ENCODE measurements around the gene MAP1B. TPM values are rescaled to one million over a fixed set of nuclear protein-coding genes. Genes with fewer than 3 reads are reported as not detected.

MAP1B gene
- total RNA-seq, 2 donors from 2014 or later = 0.10 to 0.18 TPM

GRCh38 chr5:72255237-72255636 lies 148.0 kb downstream of the MAP1B start:
- Mint-ChIP-seq H3K27ac (no peak overlapping the region), H3K9me3 (no peaks in the 10 kb centered on the region), H3K36me3 (peaks cover 0 to 11% of the 10 kb centered on the region in 2 donors)
- no peak for DNase-seq (ENCODE audit: low spot score in 2 of 2)
- ATAC-seq = no peak

GRCh38 chr5:72255670-72256069 lies 148.4 kb downstream of the MAP1B start:
- ATAC-seq = no peak
- no peak for DNase-seq (ENCODE audit: low spot score in 2 of 2)
- peaks cover 0 to 11% of the 10 kb centered on the region in 2 donors for H3K36me3 Mint-ChIP-seq

DNA sequence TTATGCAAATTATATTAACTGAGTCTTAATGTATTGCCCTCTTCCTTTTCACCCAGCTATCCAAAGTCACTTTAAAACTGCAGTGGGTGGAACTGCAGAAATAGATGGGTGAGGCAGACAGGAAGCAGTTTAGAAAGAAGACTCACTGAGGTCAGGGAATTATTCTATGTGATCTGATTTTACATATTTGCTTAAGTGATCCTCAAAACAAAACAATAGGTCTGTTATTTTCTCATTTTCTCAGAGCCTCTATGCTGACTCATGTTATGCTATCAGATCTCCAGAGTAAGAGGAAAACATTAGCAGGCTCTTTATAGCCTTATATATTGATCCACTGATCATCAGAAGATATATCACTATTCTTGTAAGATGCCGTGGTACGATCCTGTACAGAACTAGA lies 149.3 kb downstream of the MAP1B start:
- Mint-ChIP-seq H3K27ac (no peak overlapping the region), H3K9me3 (no peaks in the 10 kb centered on the region), H3K36me3 (peaks cover 0 to 11% of the 10 kb centered on the region in 2 donors)

More at GRCh38 chr5:72255670-72256069, 148.4 kb downstream of the MAP1B start:
- H3K9me3 Mint-ChIP-seq = no peaks in the 10 kb centered on the region
- H3K27ac Mint-ChIP-seq = no peak overlapping the region

More for the DNA sequence above, 149.3 kb downstream of the MAP1B start:
- ATAC-seq = no peak
- no peak for DNase-seq (ENCODE audit: low spot score in 2 of 2)

Other genes with a start within 250 kb of the MAP1B start
- gene MRPS27, start 212.8 kb downstream of the MAP1B start, total RNA-seq = 100 to 1,000 TPM in 1 of 2 donors, 10 to 100 TPM in 1; 87.4 to 116 TPM
- 10 to 100 TPM; 10.3 to 12.8 TPM for gene PTCD2, start 212.9 kb downstream of the MAP1B start, total RNA-seq

Data from activated naive CD4-positive, alpha-beta T cell treated with anti-CD3 and anti-CD28 coated beads, Interleukin-2, amount 50 U/mL, for 72 hours (primary cell).